ENCODE measurements around the gene MRC2.

MRC2 gene

DNA sequence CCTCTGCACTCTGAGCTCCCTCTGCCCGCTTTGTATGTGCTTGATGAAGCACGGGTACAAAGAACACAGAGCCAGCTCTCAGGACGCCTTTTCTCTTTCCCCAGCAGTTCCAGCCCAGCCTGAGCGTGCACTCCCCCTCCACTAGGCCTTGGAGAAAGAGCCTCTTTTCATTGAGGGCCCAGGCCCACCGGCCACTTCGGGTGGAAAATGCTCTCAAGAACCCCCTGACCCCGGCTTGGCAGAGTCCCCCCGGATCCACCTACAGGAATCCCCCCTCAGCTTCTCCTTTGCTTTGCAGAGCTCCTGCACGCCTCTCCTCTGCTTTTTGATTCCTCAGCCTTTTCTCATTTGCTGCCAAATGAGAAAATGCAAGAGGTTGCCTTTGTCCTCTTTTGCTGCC is 30.2 kb downstream of the MRC2 start:
- H3K27ac ChIP-seq (ENCODE audit: low read length): no peak overlapping the region
- H3K36me3 ChIP-seq (ENCODE audit: insufficient read depth, low read depth, low read length): no peaks in the 10 kb centered on the region
- H3K4me3 ChIP-seq (ENCODE audit: low read length): no peak overlapping the region
- H3K9me3 ChIP-seq (ENCODE audit: insufficient read depth, low read depth, low read length): no peaks in the 10 kb centered on the region; the same call in 1 of the 2 replicates
- H3K27me3 ChIP-seq (ENCODE audit: insufficient read depth, low read length): no peaks in the 10 kb centered on the region
- no peak overlapping the region for H3K9ac ChIP-seq (ENCODE audit: low read depth, low read length)
- H3K4me1 ChIP-seq (ENCODE audit: insufficient read depth, low read length): peaks cover 6% of the 10 kb centered on the region

GRCh38 chr17:62658136-62658920 is 30.9 kb downstream of the MRC2 start:
- Histone ChIP-seq H3K9ac (ENCODE audit: low read depth, low read length) (no peak overlapping the region), H3K9me3 (ENCODE audit: insufficient read depth, low read depth, low read length) (no peaks in the 10 kb centered on the region; the same call in 1 of the 2 replicates), H3K27me3 (ENCODE audit: insufficient read depth, low read length) (no peaks in the 10 kb centered on the region), H3K36me3 (ENCODE audit: insufficient read depth, low read depth, low read length) (no peaks in the 10 kb centered on the region), H3K4me1 (ENCODE audit: insufficient read depth, low read length) (peaks cover 5% of the 10 kb centered on the region), H3K4me3 (ENCODE audit: low read length) (no peak overlapping the region), H3K27ac (ENCODE audit: low read length) (no peak overlapping the region)

DNA sequence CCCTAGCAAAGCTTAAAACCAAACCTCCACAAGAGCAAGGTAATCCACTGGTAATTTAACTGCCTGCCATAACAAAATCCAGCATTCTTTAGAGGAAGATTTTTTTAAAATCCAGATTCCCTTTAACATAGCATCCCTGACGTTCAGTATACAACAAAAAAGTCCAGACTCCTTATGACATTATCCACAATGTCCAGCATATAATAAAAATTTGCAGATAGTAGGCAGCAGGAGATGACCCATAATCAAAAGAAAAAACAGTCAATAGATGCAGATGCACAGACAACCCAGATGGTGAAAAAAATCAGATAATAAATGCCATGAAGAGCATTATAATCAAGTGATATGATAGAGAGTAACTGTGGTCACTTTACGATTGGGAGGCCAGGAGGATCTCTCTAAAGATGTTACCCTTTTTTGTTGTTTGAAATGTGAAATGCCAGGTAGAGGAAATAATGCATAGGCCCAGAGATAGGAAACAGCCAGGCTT is 33.2 kb downstream of the MRC2 start:
- Histone ChIP-seq H3K27ac (ENCODE audit: low read length) (no peak overlapping the region), H3K27me3 (ENCODE audit: insufficient read depth, low read length) (no peaks in the 10 kb centered on the region), H3K9ac (ENCODE audit: low read depth, low read length) (no peak overlapping the region), H3K4me1 (ENCODE audit: insufficient read depth, low read length) (no peaks in the 10 kb centered on the region), H3K9me3 (ENCODE audit: insufficient read depth, low read depth, low read length) (no peaks in the 10 kb centered on the region; the same call in 1 of the 2 replicates), H3K4me3 (ENCODE audit: low read length) (no peak overlapping the region), H3K36me3 (ENCODE audit: insufficient read depth, low read depth, low read length) (no peaks in the 10 kb centered on the region)

DNA sequence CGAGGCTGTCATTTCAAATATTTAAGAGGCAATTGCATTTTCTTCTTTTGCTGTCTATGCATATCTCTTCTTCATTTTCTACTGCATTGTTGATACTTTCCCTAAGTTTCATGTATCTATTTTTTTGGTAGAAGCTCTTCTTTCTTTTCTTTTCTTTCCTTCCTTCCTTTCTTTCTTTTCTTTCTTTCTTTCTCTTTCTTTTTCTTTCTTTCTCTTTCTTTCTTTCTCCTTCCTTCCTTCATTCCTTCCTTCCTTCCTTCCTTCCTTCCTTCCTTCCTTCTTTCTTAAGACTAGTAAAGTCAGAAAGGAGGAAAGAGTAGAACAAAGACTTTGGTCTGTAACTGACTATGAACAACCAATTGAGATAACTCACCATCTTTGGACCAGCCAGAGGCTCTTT is 33.9 kb downstream of the MRC2 start:
- H3K9me3 ChIP-seq (ENCODE audit: insufficient read depth, low read depth, low read length): no peaks in the 10 kb centered on the region; the same call in 1 of the 2 replicates
- no peaks in the 10 kb centered on the region for H3K36me3 ChIP-seq (ENCODE audit: insufficient read depth, low read depth, low read length)
- H3K4me1 ChIP-seq (ENCODE audit: insufficient read depth, low read length): no peaks in the 10 kb centered on the region
- no peak overlapping the region for H3K9ac ChIP-seq (ENCODE audit: low read depth, low read length)
- no peaks in the 10 kb centered on the region for H3K27me3 ChIP-seq (ENCODE audit: insufficient read depth, low read length)
- no peak overlapping the region for H3K27ac ChIP-seq (ENCODE audit: low read length)
- no peak overlapping the region for H3K4me3 ChIP-seq (ENCODE audit: low read length)

DNA sequence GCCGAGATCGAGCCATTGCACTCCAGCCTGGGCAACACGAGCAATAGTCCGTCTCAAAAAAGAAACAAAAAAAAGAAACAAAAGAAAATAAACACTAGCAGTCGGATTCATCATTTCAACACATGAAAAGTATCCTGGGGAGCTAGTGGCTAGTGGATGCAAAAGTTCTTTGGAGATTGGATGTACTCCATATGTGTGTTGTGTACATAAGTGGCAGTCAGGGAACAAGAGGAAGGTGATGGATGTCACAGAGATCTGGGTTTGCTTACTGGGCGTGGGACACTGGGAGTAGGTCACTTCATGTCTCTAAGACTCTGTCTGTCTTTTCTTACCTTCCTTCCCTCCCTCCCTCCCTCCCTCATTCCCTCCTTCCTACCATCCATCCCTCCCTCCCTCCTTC is 35.4 kb downstream of the MRC2 start:
- Histone ChIP-seq H3K9ac (ENCODE audit: low read depth, low read length) (no peak overlapping the region), H3K36me3 (ENCODE audit: insufficient read depth, low read depth, low read length) (no peaks in the 10 kb centered on the region)

GRCh38 chr17:62663304-62663703 is 35.8 kb downstream of the MRC2 start:
- no peak overlapping the region for H3K27ac ChIP-seq (ENCODE audit: low read length)
- H3K4me1 ChIP-seq (ENCODE audit: insufficient read depth, low read length): no peaks in the 10 kb centered on the region
- no peak overlapping the region for H3K9ac ChIP-seq (ENCODE audit: low read depth, low read length)
- no peaks in the 10 kb centered on the region for H3K27me3 ChIP-seq (ENCODE audit: insufficient read depth, low read length)
- no peaks in the 10 kb centered on the region for H3K36me3 ChIP-seq (ENCODE audit: insufficient read depth, low read depth, low read length)
- H3K4me3 ChIP-seq (ENCODE audit: low read length): no peak overlapping the region
- H3K9me3 ChIP-seq (ENCODE audit: insufficient read depth, low read depth, low read length): no peaks in the 10 kb centered on the region

More for the DNA sequence above, 35.4 kb downstream of the MRC2 start:
- Histone ChIP-seq H3K27ac (ENCODE audit: low read length) (no peak overlapping the region), H3K4me1 (ENCODE audit: insufficient read depth, low read length) (no peaks in the 10 kb centered on the region), H3K4me3 (ENCODE audit: low read length) (no peak overlapping the region), H3K9me3 (ENCODE audit: insufficient read depth, low read depth, low read length) (no peaks in the 10 kb centered on the region), H3K27me3 (ENCODE audit: insufficient read depth, low read length) (no peaks in the 10 kb centered on the region)

DNA sequence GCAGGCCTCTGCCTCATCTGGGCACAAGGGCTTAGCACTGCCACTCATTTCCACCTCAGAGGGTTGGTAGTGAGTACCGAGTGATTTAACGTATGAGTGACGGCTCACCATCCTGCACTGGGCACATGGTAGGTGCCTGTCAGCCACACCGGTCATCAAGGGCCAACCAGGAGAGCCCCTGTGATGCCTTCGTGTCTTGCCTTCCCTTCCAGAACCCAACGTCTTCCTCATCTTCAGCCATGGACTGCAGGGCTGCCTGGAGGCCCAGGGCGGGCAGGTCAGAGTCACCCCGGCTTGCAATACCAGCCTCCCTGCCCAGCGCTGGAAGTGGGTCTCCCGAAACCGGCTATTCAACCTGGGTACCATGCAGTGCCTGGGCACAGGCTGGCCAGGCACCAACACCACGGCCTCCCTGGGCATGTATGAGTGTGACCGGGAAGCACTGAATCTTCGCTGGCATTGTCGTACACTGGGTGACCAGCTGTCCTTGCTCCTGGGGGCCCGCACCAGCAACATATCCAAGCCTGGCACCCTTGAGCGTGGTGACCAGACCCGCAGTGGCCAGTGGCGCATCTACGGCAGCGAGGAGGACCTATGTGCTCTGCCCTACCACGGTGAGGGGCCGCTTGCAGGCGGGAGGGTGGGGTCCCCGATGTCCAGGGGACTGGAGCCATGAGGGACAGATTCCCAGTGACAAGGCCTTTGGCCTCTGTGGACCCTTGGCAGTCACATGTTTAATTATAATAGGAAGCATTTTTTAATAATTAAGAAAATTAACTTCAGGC is 37.1 kb downstream of the MRC2 start:
- no peaks in the 10 kb centered on the region for H3K36me3 ChIP-seq (ENCODE audit: insufficient read depth, low read depth, low read length)
- no peak overlapping the region for H3K9ac ChIP-seq (ENCODE audit: low read depth, low read length)
- H3K9me3 ChIP-seq (ENCODE audit: insufficient read depth, low read depth, low read length): no peaks in the 10 kb centered on the region
- H3K27ac ChIP-seq (ENCODE audit: low read length): no peak overlapping the region
- no peak overlapping the region for H3K4me3 ChIP-seq (ENCODE audit: low read length)
- H3K4me1 ChIP-seq (ENCODE audit: insufficient read depth, low read length): no peaks in the 10 kb centered on the region
- H3K27me3 ChIP-seq (ENCODE audit: insufficient read depth, low read length): no peaks in the 10 kb centered on the region

- Histone ChIP-seq H3K4me3 (ENCODE audit: low read length) (no peak overlapping the region), H3K9me3 (ENCODE audit: insufficient read depth, low read depth, low read length) (no peaks in the 10 kb centered on the region), H3K4me1 (ENCODE audit: insufficient read depth, low read length) (no peaks in the 10 kb centered on the region), H3K27me3 (ENCODE audit: insufficient read depth, low read length) (no peaks in the 10 kb centered on the region), H3K9ac (ENCODE audit: low read depth, low read length) (no peak overlapping the region), H3K27ac (ENCODE audit: low read length) (no peak overlapping the region), H3K36me3 (ENCODE audit: insufficient read depth, low read depth, low read length) (no peaks in the 10 kb centered on the region)
Measured at GRCh38 chr17:62665599-62665998, 38.1 kb downstream of the MRC2 start.

DNA sequence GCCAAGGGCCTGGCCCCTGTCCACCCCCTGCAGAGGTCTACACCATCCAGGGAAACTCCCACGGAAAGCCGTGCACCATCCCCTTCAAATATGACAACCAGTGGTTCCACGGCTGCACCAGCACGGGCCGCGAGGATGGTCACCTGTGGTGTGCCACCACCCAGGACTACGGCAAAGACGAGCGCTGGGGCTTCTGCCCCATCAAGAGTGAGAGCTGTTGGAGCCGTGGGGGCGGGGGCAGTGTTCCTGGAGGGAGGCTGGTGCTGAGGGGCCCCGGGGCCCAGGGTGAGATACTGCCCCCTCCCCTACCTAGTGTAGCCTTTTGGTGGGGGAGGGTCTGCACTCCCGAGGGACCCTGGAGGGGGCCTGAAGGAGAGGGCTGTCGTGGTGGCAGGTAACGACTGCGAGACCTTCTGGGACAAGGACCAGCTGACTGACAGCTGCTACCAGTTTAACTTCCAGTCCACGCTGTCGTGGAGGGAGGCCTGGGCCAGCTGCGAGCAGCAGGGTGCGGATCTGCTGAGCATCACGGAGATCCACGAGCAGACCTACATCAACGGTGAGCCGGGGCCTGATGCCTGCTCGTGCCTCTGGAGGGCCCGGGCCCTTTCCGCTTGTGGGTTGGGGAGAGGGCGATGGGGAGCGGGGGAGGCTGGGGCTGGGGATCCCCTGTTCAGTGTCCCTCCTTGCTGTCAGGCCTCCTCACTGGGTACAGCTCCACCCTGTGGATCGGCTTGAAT is 38.8 kb downstream of the MRC2 start:
- no peak overlapping the region for H3K4me3 ChIP-seq (ENCODE audit: low read length)
- no peaks in the 10 kb centered on the region for H3K36me3 ChIP-seq (ENCODE audit: insufficient read depth, low read depth, low read length)
- no peak overlapping the region for H3K9ac ChIP-seq (ENCODE audit: low read depth, low read length)
- no peaks in the 10 kb centered on the region for H3K9me3 ChIP-seq (ENCODE audit: insufficient read depth, low read depth, low read length)
- no peak overlapping the region for H3K27ac ChIP-seq (ENCODE audit: low read length)
- no peaks in the 10 kb centered on the region for H3K27me3 ChIP-seq (ENCODE audit: insufficient read depth, low read length)
- no peaks in the 10 kb centered on the region for H3K4me1 ChIP-seq (ENCODE audit: insufficient read depth, low read length)

DNA sequence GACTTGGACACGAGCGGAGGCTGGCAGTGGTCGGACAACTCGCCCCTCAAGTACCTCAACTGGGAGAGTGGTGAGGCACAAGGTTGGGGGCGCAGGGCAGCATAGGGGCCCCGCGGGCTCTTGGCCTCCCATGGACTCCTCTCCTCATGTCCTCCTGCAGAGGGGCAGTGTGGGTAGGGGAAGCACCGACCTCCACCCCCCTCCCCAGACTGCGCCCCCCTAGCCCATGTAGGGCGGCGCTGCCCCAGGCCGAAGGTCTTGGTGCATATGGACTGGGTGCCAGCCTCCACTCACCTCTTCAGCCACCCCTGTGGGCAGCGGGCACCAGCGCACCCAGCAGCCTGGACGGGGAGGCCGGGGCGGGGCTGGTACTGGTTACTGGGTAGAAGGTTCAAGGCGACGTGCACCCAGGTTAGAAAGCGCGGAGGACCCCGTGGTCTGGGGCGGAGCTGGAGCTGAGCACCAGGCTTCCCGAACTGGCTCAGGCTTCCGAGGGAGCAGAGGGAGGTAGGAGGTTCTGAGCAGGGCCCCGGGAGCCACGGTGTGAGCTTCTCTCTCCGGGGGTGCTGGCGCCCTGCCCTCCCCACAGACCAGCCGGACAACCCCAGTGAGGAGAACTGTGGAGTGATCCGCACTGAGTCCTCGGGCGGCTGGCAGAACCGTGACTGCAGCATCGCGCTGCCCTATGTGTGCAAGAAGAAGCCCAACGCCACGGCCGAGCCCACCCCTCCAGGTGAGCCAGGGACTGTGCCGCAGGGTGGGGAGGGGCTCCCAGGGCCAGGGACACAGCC is 39.5 kb downstream of the MRC2 start:
- Histone ChIP-seq H3K27ac (ENCODE audit: low read length) (no peak overlapping the region), H3K4me3 (ENCODE audit: low read length) (no peak overlapping the region), H3K36me3 (ENCODE audit: insufficient read depth, low read depth, low read length) (no peaks in the 10 kb centered on the region), H3K9me3 (ENCODE audit: insufficient read depth, low read depth, low read length) (no peaks in the 10 kb centered on the region), H3K27me3 (ENCODE audit: insufficient read depth, low read length) (no peaks in the 10 kb centered on the region), H3K9ac (ENCODE audit: low read depth, low read length) (no peak overlapping the region), H3K4me1 (ENCODE audit: insufficient read depth, low read length) (no peaks in the 10 kb centered on the region)

All from iPS-20b (cell line).